Panc1 (cell line): ENCODE data around the gene CDKAL1. TPM values are rescaled to one million over a fixed set of nuclear protein-coding genes. Genes with fewer than 3 reads are reported as not detected.

Source experiments
- ATAC-seq: fragments of 200-7000 bp; cut with Tn5 transposase; 2 replicates; pipeline ENCODE4 v1.9.1; 2020; ENCODE audit warnings: mild to moderate bottlenecking, moderate library complexity
- BruUV-seq: library from RNA; stranded (reverse); fragments of 400-500 nt; replicated peaks from 2 replicates; lab custom pipeline; 2021; lab: Mats Ljungman, UMichigan
- CTCF ChIA-PET: fragments of 300-600 bp; sonication (Branson Sonifier 250); formaldehyde crosslinking; loops from one replicate; lab custom pipeline; 2022; ENCODE audit warnings: antibody characterized with exemption; lab: Charles Lee
- POLR2A ChIA-PET: fragments of 300-600 bp; sonication (Branson Sonifier 250); formaldehyde crosslinking; loops from one replicate; lab custom pipeline; 2022; ENCODE audit warnings: antibody characterized with exemption; lab: Charles Lee
- DNase-seq: peaks from one replicate; pipeline ENCODE4 v3.0.0-alpha.2; 2010; ENCODE audit warnings: low read depth, low spot score
- H3K27ac ChIP-seq: 2 replicates; pipeline ENCODE4 v1.5.1; 2011; ENCODE audit warnings: mild to moderate bottlenecking, low read length, inconsistent platforms
- H3K27me3 ChIP-seq: fragments of 200-500 bp; sonication (Bioruptor generic); 2 replicates; pipeline ENCODE4 v1.6.0; 2014; ENCODE audit warnings: low read length, inconsistent platforms; ENCODE audit not compliant: control insufficient read depth, insufficient read depth
- H3K36me3 ChIP-seq: fragments of 200-500 bp; sonication (Bioruptor generic); 2 replicates; pipeline ENCODE4 v1.5.1; 2014; ENCODE audit warnings: inconsistent platforms, mild to moderate bottlenecking, low read length, moderate library complexity; ENCODE audit not compliant: control insufficient read depth, insufficient read depth
- H3K4me1 ChIP-seq: 2 replicates; pipeline ENCODE4 v1.5.1; 2011; ENCODE audit warnings: inconsistent platforms, mild to moderate bottlenecking, low read length, moderate library complexity; ENCODE audit not compliant: control insufficient read depth, insufficient read depth
- H3K4me3 ChIP-seq, 2 experiments: 2 replicates each; pipeline ENCODE4 v1.5.1; 2011 to 2012; ENCODE audit warnings: low read depth in 2 of 2, low read length in 2 of 2, mild to moderate bottlenecking in 2 of 2, inconsistent platforms in 1 of 2, moderate library complexity in 1 of 2
- H3K9me3 ChIP-seq: fragments of 200-500 bp; sonication (Bioruptor generic); 2 replicates; pipeline ENCODE4 v1.5.1; 2014; ENCODE audit warnings: low read depth, mild to moderate bottlenecking, inconsistent platforms, low read length, moderate library complexity; ENCODE audit not compliant: control insufficient read depth, insufficient read depth
- CTCF ChIP-seq: fragments of 450-650 bp; IDR thresholded peaks from 2 replicates; pipeline ENCODE4 v1.5.1; 2017; ENCODE audit warnings: mild to moderate bottlenecking
- POLR2AphosphoS5 ChIP-seq: IDR thresholded peaks from 2 replicates; pipeline ENCODE4 v1.6.1; 2012; ENCODE audit warnings: mild to moderate bottlenecking, low read depth, low read length, moderate library complexity
- REST ChIP-seq, 2 experiments: IDR thresholded peaks; 2 replicates each; pipeline ENCODE4 v1.6.1; 2011 to 2012; ENCODE audit warnings: low read depth in 2 of 2, control low read depth in 1 of 2, low read length in 1 of 2, mild to moderate bottlenecking in 1 of 2, moderate library complexity in 1 of 2; ENCODE audit not compliant: insufficient read depth in 1 of 2
- SIN3A ChIP-seq: IDR thresholded peaks from 2 replicates; pipeline ENCODE4 v1.6.1; 2012; ENCODE audit warnings: low read depth, mild to moderate bottlenecking, low read length, moderate library complexity, borderline replicate concordance; ENCODE audit not compliant: insufficient read depth
- TCF7L2 ChIP-seq: IDR thresholded peaks from 2 replicates; pipeline ENCODE4 v1.6.1; 2011; ENCODE audit warnings: mild to moderate bottlenecking, low read depth, low read length, inconsistent platforms
- in situ Hi-C: cut with HindIII; loops from 2 replicates; pipeline ENCODE4 v1.10.0; 2016; ENCODE audit warnings: low sequenced_read_pairs, low pct_unique_long_range_greater_than_20kb
- intact Hi-C: fragments of 100-400 bp; cut with micrococcal nuclease; formaldehyde crosslinking; loops from one replicate; pipeline ENCODE4 v1.10.0; 2022; ENCODE audit not compliant: unreplicated experiment
- total RNA-seq: library from RNA; stranded (reverse); gene quantifications from one replicate; pipeline ENCODE4 v1.2.1, GENCODE V29; 2021; ENCODE audit not compliant: unreplicated experiment

The CDKAL1 gene
- total RNA-seq, 1 experiment from 2014 or later, result 14.5 TPM

- intact Hi-C loops (no loop called here), in situ Hi-C loops (no loop called here)
- POLR2A ChIA-PET, result interaction anchor here (0.6 kb wide), 1 partner anchor 130 kb away, joined by 4 read pairs; no protein-coding TSS in a partner anchor
Observed at GRCh38 chr6:20983961-20984360, 449.7 kb downstream of the CDKAL1 start.

DNA sequence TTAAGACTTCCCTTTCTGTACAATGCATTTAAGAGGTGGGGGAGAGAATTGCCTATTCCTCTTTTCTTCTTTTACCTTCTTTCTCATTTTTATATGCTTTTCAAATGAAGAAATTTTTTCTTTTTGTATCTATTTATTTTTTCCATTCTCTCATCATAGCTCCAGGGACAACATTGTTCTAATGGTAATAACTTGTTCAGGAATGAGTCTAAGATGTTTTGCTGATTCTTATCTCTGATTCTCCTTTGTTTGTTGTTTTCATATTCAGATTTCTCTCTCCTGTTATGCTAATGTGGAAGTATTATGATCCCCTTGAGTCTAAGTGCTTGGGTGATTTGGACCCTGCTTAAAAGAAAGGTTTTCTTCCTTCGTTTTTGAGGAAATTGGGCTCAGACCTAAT lies 451.6 kb downstream of the CDKAL1 start:
- TF ChIP-seq REST (IDR thresholded peaks at IDR 0.05; ENCODE audit: insufficient read depth in 1 of 2, low read depth in 2 of 2, low read length in 1 of 2) (no peak), POLR2AphosphoS5 (no peak), SIN3A (no peak), CTCF (no peak), TCF7L2 (no peak)
- H3K27me3 ChIP-seq, result no peaks in the 10 kb centered on the region
- no peak for ATAC-seq
- no peak for DNase-seq
- BruUV-seq, result no TSS peak
- H3K36me3 ChIP-seq, result no peaks in the 10 kb centered on the region
- H3K9me3 ChIP-seq, result peaks cover 9% of the 10 kb centered on the region; the same call in 1 of the 2 replicates
- H3K27ac ChIP-seq, result no peak overlapping the region
- in situ Hi-C loops, result no loop called here
- H3K4me1 ChIP-seq, result no peaks in the 10 kb centered on the region
- H3K4me3 ChIP-seq, result no peak overlapping the region
- ChIA-PET POLR2A (no interaction called here), CTCF (no interaction called here)
- intact Hi-C loops, result no loop called here

More at GRCh38 chr6:20983961-20984360, 449.7 kb downstream of the CDKAL1 start:
- no peak for TF ChIP-seq SIN3A
- TF ChIP-seq POLR2AphosphoS5, result no peak
- no peak for TF ChIP-seq CTCF
- TF ChIP-seq REST (IDR thresholded peaks at IDR 0.05; ENCODE audit: insufficient read depth in 1 of 2, low read depth in 2 of 2, low read length in 1 of 2), result no peak
- no peak for TF ChIP-seq TCF7L2
- H3K27ac ChIP-seq, result no peak overlapping the region
- no peak overlapping the region for H3K4me3 ChIP-seq
- peaks cover 9% of the 10 kb centered on the region; the same call in 1 of the 2 replicates for H3K9me3 ChIP-seq
- H3K27me3 ChIP-seq, result no peaks in the 10 kb centered on the region
- CTCF ChIA-PET, result no interaction called here
- no peak for DNase-seq
- no peaks in the 10 kb centered on the region for H3K4me1 ChIP-seq
- no peak for ATAC-seq
- no TSS peak for BruUV-seq
- H3K36me3 ChIP-seq, result no peaks in the 10 kb centered on the region
